Measurements from ENCODE around the gene VPS52.
"Not testable (repeated sequence)": the region's sequence is repeated elsewhere in the genome, so short reads cannot be mapped to it uniquely, and the experiment has no call there.

Gene VPS52

DNA sequence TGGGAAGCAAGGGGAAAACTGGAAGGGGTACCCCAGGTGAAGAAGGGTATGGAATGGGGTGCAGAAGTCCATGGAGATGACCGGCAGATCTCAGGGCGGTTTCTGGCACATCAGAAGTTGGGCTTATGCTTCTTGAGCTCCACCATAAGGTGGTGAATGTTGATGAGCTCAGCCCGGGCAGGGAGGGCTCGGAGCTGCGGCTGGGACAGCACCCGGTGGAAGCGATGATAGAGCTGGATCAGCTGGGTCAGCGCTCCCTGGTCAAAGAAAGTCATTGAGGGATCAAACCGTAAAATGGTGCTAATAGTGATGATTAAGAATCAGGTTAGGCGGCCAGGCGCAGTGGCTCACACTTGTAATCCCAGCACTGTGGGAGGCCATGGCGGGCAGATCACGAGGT, 20.9 kb downstream of the VPS52 start:
- no peak for DNase-seq (ENCODE audit: low spot score)

DNA sequence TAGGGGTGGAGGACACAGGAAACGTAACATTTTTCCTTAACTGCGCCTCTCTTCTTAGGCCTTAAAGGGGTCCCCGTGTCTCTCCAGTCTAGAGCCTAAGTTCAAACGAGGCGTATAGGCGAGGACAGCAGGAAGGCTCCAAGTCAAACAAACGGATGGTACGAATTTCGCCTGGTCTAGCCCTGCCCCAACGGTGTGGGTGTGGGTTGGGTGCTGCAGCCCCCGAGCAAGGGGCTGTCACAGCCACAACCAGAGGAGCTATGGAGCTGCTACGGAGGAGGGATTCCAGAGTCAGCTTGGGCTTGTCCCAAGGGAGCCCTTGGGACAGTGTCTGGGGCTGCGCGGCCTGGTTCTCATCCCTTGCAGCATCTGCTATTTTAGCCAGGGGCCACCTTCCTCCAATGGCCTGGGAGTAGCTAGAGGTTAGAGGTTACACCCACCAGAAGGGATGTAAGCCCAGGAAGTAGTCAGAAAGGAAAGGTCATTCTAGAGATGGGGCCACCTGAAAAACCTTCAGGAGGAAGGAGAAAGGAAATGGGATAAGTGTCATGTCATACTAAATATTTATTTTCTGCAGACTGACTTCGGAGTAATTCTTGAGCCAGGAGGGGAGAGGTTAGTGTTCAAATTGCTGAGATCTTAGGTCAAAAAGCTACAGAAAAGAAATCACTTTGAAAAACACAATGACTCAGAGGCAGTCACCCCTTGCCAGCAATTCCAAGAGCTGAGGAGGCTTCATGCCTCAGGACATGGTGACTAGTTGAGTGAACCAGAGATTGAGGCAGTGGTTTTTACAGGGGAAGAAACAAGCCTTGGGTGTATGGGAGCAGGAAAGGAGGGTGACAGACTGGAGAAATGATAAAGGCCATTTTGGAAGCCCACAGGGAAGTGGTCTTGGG, 21.7 kb downstream of the VPS52 start:
- peak; percentile 45 for DNase-seq (ENCODE audit: low spot score)

DNA sequence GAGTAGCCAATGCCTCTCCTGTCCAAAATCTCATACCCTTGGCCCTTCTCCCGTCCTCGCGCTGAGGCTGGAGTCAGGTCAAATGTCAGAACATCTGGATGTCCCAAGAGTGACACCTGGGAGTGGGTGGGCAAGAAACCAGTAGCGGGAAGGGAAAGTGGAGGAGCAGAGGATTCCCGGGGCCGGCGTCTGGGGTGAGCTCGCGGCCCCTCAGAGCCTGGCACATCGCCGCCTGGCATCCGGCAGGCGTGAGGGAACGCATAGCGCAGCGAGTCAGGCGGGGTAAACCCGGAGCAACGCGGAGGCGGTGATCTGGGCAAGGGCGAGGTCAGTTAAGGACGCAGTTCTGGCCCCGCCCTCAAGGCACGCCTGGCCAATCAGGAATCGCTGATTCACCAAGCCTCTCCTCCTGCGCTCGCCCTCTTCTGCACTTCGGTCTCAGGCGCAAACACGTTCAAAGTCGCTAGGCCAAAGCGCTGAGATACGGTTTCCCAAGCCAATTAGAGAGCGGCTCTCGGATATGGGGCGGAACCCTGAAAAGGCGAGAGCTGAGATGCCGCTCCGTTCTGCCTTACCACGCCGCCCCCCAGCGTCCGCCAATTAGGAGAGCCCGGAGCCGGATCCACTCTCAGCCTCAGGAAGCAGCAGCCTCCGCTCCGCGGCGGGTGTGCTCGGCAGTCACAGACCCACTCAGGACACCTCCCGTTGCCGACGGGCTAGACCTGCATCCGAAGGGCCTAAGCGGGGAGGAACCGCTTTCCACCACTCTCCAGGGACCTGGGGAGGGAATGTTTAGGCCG, 22.5 kb downstream of the VPS52 start:
- peak; percentile 91 for DNase-seq (ENCODE audit: low spot score)

DNA sequence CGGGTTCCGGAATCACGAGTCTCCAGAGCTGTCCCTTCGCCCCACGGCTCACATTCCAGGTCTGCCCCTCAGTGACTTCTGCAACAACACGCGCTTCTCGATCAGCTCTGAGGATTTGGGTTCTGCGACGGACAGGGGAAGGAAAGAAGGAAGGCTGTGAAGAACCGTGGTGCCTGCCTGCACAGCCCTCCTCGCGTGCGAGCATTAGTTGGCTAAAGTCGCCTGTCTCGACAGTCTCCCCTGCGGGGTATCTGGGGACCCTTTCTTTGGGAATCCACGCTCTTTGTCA, 23.1 kb downstream of the VPS52 start:
- no peak for DNase-seq (ENCODE audit: low spot score)

DNA sequence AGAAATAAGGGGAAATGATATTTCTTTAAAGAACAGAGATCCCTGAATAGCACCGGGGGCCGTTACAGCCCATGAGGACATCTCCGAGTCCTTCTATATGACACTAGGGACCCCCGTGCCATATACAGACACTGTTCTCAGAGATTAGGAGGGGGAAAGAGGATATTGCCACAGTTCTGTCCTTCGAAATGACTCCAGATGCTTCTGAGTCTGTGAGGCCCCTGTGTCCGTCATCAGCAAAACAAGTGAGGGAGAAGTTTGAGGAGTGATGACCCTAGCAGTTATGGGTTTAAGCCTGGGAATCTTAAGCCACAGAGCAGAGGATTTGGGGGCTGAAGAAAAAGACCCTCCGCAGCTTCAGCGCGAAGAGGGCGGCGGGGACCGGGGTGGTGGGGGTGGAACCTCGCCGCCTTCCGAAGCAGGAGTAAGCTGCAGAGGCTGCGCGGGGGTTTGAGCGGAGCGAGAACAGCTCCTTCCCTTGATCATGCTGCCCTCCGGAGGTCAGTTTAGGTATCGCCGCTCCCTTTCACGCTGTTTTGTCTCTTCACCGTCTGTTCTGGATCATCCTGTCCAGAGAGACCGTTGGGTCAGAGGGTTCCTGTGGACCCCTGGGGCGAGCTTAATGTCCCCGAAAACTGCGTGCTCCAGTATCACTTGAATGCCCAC, 23.6 kb downstream of the VPS52 start:
- DNase-seq (ENCODE audit: low spot score) = peak; percentile 75

DNA sequence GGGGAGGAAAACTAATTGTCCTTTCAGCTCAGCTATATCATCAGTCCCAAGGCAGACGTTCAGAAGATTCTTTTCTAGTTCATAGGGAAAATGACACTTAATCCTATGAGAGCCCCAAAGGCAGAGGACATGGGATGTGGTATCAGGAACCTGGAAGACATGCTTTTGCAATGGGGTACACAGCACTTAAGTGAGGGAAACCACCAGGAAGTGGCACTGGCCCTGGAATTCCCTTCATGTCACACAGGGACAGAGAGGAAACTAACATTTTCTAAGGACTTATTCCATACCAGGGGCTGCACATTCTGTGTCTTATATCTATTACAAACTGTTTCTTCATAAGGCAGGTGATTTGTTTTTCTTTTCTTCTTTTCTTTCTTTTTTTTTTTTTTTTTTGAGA, 28.2 kb downstream of the VPS52 start:
- DNase-seq (ENCODE audit: low spot score) = no peak

DNA sequence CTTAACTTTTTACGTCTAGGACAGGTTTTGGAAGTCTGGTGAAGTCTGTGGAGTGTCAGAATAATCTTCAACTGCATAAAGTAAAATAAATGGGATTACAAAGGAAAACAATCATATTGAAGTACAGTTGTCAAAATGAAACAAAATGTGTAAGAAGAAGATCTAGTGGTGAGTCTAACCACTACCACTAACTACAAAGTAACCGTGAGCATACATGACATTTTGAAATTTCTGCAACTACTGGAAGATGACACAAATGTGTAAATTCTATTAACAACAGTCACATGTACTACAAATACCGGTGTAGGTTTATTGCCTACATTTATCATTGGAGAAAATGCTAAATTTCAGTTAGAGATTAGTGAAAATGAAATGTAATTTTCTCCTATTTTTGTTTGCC, 29.7 kb downstream of the VPS52 start:
- DNase-seq (ENCODE audit: low spot score) = no peak

DNA sequence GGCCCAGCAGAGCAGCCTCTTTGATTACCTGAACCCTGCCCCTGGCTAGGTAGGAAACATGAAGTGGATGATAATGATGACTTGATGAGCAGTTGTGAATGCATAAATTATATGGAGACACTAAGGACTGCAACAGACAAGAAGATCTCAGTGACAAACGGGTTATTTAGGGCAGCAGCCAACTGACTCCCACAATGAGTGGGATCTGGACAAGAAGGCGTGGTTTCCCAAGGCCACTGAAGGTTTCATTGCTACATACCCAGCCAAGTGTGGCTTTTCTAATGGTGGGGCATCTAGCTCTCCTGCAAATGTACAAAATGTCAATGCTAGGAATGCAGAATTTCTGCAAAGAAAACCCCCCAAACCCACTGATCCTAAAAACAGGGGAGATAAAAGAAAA, 33.9 kb downstream of the VPS52 start:
- no peak for DNase-seq (ENCODE audit: low spot score)

DNA sequence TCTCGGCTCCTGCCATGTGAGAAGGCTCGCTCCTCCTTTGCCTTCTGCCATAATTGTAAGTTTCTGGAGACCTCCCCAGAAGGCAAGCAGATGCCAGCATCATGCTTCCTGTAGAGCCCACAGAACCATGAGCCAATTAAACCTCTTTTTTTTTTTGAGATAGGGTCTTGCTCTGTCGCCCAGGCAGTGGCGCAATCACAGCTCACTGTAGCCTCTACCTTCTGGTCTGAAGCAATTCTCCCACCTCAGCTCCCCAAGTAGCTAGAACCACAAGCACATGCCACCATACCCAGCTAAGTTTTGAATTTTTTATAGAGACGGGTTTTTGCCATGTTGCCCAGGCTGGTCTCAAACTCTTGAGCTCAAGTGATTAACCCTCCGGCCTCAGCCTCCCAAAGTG, 34.8 kb downstream of the VPS52 start:
- DNase-seq (ENCODE audit: low spot score) = no peak

DNA sequence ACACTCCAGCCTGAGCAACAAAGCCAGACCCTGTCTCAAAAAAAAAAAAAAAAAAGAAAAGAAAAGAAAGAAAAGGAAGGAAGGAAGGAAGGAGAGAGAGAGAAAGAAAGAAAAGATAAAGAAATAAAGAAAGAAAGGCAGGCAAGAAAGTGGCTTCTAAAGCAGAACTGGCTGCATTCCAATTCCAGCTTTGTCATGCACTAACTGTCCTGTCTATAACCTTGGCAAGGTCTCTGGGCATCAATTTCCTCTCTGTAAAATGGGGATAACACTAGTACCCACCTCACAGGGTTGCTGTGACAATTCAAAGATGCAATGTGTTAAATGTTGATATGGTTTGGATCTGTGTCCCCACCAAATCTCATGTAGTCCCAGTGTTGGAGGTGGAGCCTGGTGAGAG, 35.3 kb downstream of the VPS52 start:
- DNase-seq (ENCODE audit: low spot score) = no peak

DNA sequence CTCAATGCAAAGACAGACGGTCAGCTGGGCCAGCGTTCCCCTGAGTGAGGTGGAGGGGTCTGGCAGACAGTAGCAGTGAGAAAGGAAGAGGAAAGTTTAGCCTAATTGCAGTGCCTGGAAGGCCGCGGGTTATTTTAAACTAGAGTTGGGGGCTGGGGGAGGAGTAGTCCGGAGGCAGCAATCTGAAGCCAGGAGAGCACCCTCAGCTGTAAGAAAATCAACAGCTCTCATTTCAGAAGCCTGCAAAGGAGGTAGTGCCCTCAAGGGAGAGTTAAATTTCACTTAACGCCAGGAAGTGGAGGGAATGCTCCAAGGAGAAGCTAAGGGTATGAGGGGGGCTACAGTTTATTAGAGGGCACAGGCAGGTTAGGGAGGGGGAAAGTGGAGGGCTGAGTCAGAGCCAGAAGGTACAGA, 36.4 kb downstream of the VPS52 start:
- no peak for DNase-seq (ENCODE audit: low spot score)

DNA sequence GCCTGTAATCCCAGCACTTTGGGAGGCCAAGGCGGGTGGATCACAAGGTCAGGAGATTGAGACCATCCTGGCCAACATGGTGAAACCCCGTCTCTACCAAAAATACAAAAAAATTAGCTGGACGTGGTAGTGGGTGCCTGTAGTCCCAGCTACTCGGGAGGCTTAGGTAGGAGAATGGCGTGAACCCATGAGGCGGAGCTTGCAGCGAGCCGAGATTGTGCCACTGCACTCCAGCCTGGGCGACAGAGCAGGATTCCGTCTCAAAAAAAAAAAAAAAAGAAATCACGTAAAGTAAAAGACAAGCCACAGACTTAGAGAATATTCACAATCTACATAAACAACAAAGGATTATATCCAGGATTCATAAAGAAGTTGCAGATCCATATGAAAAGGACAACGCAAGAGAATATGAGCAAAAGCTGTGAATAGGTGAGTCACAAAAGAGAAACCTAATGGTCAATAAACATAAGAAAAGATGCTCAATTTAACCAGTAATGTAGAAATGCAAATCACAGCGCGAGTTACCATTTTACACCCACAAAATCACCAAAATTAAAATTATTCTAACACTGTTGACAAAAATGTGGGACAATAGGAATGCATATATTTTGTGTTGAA, 45.1 kb downstream of the VPS52 start:
- not testable (repeated sequence) for DNase-seq (ENCODE audit: low spot score)

DNA sequence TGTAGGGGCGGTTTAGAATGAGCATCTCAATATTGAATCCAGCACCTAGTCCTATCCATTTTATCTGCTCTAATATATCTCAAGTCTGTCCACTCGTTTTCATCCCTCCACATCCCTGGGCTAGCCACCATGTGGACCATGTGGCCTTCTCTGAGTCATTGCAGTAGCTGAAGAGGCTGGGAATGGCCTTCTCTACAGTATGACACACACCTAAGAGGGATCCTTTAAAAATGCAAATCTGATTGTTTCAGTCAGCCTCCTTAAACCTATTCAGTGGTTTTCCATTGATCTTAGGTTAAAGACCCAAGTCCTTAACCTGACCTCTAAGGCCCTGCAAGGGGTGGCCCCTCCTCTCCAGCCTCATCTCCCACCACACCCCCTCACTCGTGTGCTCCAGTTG, 54.0 kb downstream of the VPS52 start:
- no peak for DNase-seq (ENCODE audit: low spot score)

DNA sequence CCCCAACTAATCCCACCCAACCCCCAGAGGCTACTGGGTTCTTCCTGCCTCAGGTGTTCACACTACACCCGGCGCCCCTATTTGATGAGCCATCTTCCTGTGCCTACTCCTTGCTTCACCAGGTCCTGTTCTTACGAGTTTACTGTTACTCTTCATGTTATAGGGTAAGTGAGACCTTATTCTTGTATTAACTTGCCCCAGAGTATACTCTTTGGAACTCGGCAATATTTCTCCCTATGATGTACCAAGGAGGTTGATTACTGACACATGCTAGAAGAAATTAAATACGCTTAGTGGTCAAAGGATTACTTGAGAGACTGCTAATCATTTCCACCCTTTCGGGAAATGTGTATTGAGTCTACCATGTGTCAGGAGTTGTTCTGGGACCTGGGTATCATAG, 54.4 kb downstream of the VPS52 start:
- DNase-seq (ENCODE audit: low spot score) = no peak

DNA sequence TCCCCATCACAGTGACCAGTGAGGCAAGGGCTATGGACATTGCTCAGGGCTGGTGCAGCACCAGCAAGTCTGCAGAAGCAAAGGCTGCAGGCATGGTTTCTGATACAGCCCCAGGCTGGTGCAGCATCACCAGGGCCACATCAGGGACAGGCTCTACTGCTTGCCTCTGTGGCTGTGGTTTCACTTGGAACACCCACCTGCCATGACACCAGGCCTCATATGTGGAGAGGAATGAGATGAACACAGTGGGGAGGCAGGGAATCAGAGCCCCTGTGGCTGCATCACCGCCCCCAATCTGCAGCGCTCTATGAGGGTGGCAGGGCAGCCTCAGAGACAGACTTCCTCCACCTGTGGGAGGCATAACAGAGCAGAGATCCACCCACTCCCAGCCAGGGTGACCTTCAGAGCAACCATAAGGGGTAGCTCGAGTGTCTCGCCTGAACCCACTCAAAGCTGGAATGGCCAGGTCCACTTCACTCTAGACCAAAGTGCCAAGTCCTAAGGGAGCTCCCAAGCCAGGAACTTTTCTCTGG, 55.5 kb downstream of the VPS52 start:
- DNase-seq (ENCODE audit: low spot score) = no peak

DNA sequence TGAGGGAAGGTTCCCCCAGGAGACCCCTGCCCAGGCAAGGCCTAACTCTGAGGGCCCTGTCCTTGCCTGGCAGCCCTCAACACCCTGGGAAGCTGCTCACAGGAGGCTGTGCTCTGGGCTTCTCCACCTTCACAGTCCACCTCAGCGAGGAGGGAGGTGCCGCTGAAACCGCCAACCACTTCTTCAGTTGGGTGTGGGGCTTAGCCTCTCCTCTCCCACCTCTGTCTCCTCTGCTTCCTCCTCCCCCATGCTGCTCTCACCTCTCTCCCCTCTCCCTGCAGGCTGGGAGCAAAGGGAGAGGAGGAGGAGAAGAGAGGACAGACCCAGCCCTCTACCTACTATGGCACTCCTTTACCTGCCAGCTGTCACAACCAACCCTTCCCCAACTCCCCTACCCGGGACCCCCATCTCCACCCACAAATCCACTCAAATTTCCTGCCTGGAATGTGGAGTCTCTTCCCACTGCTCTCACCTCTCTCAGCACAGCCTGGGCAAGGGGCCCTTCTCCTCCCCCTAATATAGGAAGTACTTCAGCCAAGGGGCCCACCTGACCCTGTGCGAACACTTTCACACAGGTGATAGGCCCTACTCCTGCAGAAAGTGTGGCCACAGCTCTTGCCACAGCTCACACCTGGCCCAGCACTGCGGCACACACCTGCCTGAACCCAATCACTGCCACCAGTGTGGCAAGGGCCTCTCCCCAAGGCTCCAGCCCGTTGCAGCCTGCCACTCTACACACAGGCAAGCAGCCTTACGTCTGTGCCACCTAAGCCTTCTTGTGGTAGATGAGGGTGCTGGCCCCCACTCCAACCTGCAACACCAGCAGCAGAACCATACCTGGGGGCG, 56.2 kb downstream of the VPS52 start:
- no peak for DNase-seq (ENCODE audit: low spot score)

DNA sequence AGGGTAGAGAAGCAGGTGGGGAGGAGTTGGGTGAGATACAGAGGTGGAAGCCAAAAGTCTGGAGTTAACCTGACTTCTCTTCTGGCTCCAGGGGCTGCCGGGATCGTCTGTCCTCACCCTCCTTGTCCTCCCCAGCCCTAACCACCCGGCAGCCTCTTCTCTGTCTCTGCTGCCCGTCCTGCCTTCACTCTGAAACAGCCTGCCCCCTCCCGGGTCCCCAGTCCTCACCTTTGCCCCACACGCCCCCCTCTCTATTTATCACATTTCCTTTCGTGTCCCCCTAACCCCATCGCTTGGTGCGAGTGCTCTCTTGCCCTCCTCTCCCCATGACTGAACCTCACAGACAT, 57.7 kb downstream of the VPS52 start:
- no peak for DNase-seq (ENCODE audit: low spot score)

DNA sequence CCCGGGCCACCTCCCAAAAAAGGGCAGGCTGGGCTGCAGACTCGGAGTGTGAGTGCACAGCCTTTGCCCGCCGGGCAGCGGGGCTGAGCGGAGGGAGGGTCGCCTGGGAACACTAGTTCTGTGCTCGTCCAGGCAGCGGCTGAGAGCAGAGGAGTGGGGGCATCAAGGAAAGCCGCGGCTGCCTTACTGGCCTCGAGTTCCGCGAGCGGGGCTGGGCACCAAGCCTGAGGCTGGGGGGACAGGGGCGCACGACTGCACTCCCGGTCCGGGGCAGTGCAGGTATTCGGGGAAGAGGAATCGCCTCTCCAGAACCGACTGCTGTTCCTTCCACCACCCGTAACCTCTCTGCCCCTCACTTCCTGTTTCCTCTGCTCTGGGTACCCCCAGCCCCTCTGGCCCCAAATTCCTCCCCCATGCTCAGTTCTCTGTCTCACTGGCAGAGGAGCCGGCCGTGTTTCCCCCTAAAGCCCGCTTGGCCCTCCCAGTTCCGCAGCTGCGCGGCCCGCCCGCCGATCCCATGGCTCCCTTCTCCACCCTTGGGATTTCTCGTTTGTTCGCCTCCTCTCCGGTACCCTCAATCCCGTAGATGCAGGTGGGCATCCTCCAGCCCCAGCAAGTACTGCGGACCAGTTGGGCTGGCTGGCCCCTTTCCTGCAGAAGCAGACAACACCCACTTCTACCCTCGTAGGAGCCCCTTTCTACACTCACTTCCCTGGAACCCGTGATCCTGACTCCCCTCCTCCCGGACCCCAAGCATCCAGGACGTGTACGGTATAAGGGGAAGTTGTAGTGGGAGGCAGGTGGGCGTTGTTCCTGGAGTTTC, 58.3 kb downstream of the VPS52 start:
- peak; percentile 56 for DNase-seq (ENCODE audit: low spot score)

DNA sequence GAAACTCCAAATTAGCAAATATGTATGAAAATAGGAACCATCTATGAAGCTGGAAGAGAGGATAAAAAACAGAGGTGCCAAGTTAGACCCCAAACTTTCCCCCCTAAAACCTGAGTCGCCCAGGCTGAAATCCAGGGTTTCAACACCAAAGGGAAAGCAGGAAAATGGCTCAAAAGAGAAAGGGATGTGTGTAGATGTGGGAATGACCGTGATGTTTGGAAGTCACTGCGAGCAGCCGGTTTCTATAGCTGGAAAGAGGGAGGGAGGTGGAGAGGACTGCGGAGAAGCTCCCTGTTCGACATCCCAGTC, 58.9 kb downstream of the VPS52 start:
- DNase-seq (ENCODE audit: low spot score) = no peak

DNA sequence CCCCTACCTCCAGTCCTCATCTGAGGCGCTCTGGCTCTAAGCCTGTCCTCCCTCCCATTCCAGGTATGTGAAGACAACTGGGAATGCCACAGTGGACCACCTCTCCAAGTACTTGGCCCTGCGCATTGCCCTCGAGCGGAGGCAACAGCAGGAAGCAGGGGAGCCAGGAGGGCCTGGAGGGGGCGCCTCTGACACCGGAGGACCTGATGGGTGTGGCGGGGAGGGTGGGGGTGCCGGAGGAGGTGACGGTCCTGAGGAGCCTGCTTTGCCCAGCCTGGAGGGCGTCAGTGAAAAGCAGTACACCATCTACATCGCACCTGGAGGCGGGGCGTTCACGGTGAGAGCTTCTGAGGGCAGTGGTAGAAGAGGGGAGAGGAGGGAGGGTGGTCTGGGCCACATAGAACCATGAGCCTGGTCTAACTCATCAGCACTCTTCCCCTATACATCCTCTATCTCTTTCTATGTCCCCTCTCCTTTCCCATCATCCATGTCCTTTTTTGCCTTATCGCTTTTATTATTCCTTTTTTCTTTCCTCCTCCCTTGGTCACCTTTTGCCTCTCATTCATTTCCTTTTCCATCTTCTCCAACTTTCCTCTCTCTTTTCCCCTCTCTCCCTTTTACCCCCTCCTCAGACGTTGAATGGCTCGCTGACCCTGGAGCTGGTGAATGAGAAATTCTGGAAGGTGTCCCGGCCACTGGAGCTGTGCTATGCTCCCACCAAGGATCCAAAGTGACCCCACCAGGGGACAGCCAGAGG, 59.8 kb downstream of the VPS52 start:
- no peak for DNase-seq (ENCODE audit: low spot score)

Data from AG08396 (cell line).